HG02798 (cell line): ENCODE results near the gene SYNJ1.
"Not testable (repeated sequence)": the region's sequence is repeated elsewhere in the genome, so short reads cannot be mapped to it uniquely, and the experiment has no call there.

Source experiments
- ATAC-seq: cut with Tn5 transposase; IDR thresholded peaks from one replicate; pipeline ENCODE4 v1.9.1; 2021; ENCODE audit warnings: mild to moderate bottlenecking; ENCODE audit not compliant: unreplicated experiment, poor library complexity

SYNJ1 gene

GRCh38 chr21:32741336-32741735, 13.5 kb upstream of the SYNJ1 start:
- no peak for ATAC-seq

- ATAC-seq: no peak
These were observed 12.1 kb upstream of the SYNJ1 start for GRCh38 chr21:32739946-32740345.

GRCh38 chr21:32736083-32736482, 8.3 kb upstream of the SYNJ1 start:
- not testable (repeated sequence) for ATAC-seq

GRCh38 chr21:32735524-32735923, 7.7 kb upstream of the SYNJ1 start:
- ATAC-seq: no peak

- no peak for ATAC-seq
These were observed 6.3 kb upstream of the SYNJ1 start for GRCh38 chr21:32733990-32734613.

GRCh38 chr21:32733356-32733755, 5.5 kb upstream of the SYNJ1 start:
- no peak for ATAC-seq

- no peak for ATAC-seq
These were observed 4.7 kb upstream of the SYNJ1 start for GRCh38 chr21:32732544-32732943.

GRCh38 chr21:32728848-32729247, 1.0 kb upstream of the SYNJ1 start:
- ATAC-seq: no peak

- ATAC-seq: no peak
These were observed 635 bp upstream of the SYNJ1 start for GRCh38 chr21:32728456-32728839.

GRCh38 chr21:32726839-32727686, 750 bp downstream of the SYNJ1 start:
- peak; percentile 16 for ATAC-seq

- no peak for ATAC-seq
These were observed 8.7 kb downstream of the SYNJ1 start for GRCh38 chr21:32719085-32719484.

GRCh38 chr21:32717851-32718316, 9.9 kb downstream of the SYNJ1 start:
- no peak for ATAC-seq

GRCh38 chr21:32716486-32716885, 11.3 kb downstream of the SYNJ1 start:
- ATAC-seq: no peak

- no peak for ATAC-seq
These were observed 14.1 kb downstream of the SYNJ1 start for GRCh38 chr21:32713726-32714125.

- no peak for ATAC-seq
These were observed 15.2 kb downstream of the SYNJ1 start for GRCh38 chr21:32712641-32713040.

GRCh38 chr21:32712043-32712442, 15.8 kb downstream of the SYNJ1 start:
- ATAC-seq: peak; percentile 99

- no peak for ATAC-seq
These were observed 16.8 kb downstream of the SYNJ1 start for GRCh38 chr21:32710987-32711386.

- ATAC-seq: no peak
These were observed 17.6 kb downstream of the SYNJ1 start for GRCh38 chr21:32710069-32710784.

GRCh38 chr21:32708069-32708468, 19.7 kb downstream of the SYNJ1 start:
- no peak for ATAC-seq

GRCh38 chr21:32705901-32706300, 21.9 kb downstream of the SYNJ1 start:
- no peak for ATAC-seq

GRCh38 chr21:32705139-32705538, 22.7 kb downstream of the SYNJ1 start:
- ATAC-seq: no peak
